ENCODE measurements around the gene RALGPS1.

DNA sequence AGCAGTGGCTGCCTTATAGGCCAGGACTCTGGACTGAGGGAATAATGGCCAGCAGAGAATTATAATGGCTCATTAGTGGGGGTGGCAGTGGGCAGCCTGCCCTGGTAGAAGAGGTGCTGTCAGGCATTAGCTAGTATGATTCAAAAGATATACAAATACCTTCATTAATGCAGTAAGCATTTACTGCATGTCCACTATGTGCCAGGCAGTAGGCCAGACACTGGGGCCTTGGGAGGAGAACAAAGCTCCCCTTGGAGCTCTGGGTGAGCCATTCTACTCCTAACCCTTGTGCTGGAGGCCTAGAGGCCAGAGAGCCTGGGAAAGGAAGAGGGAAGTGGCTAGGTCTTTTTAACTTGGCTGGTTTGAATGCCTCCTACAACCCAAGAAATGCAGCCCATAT, 348.0 kb downstream of the RALGPS1 start:
- TF ChIP-seq, protein P1, sequence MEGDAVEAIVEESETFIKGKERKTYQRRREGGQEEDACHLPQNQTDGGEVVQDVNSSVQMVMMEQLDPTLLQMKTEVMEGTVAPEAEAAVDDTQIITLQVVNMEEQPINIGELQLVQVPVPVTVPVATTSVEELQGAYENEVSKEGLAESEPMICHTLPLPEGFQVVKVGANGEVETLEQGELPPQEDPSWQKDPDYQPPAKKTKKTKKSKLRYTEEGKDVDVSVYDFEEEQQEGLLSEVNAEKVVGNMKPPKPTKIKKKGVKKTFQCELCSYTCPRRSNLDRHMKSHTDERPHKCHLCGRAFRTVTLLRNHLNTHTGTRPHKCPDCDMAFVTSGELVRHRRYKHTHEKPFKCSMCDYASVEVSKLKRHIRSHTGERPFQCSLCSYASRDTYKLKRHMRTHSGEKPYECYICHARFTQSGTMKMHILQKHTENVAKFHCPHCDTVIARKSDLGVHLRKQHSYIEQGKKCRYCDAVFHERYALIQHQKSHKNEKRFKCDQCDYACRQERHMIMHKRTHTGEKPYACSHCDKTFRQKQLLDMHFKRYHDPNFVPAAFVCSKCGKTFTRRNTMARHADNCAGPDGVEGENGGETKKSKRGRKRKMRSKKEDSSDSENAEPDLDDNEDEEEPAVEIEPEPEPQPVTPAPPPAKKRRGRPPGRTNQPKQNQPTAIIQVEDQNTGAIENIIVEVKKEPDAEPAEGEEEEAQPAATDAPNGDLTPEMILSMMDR (IDR thresholded peaks at IDR 0.05): no peak
- TF ChIP-seq EP300 (IDR thresholded peaks at IDR 0.05) (no peak), POLR2AphosphoS5 (IDR thresholded peaks at IDR 0.05) (no peak), POLR2A (IDR thresholded peaks at IDR 0.05) (no peak)
